A673 (cell line): ENCODE results near the gene C20orf204.

Experiments
- CTCF ChIP-seq: fragments of 300-800, 200-600 bp; sonication (generic); conservative IDR thresholded peaks from 2 replicates; pipeline ENCODE4 v1.5.1; 2017; ENCODE audit warnings: low read depth, mild to moderate bottlenecking, antibody characterized with exemption, low read length, moderate library complexity, mixed read lengths
- EZH2 ChIP-seq: fragments of 200-600 bp; sonication (generic); IDR thresholded peaks from 2 replicates; pipeline ENCODE4 v1.6.1; 2017; ENCODE audit warnings: borderline replicate concordance, low read depth, mild to moderate bottlenecking, mixed read lengths, antibody characterized with exemption, low read length; ENCODE audit not compliant: poor library complexity, severe bottlenecking

GRCh38 chr20:64052326-64052722, 16.3 kb downstream of the C20orf204 start:
- TF ChIP-seq CTCF = no peak
- no peak for TF ChIP-seq EZH2
